Keratinocyte (primary cell): ENCODE data around the gene ATP6V1G3. TPM values are rescaled to one million over a fixed set of nuclear protein-coding genes. Genes with fewer than 3 reads are reported as not detected.

Experiments used
- DNase-seq: peaks from one replicate; pipeline ENCODE4 v3.0.0-alpha.2; 2011; ENCODE audit warnings: low read depth, missing footprints, low spot score
- FAIRE-seq: peaks from 2 replicates; lab custom pipeline; 2011; peaks lifted over from hg19 to GRCh38; lab: Jason Lieb, UNC
- H2AFZ ChIP-seq: 2 replicates; pipeline ENCODE4 v1.6.0; 2012; ENCODE audit warnings: low read length, control low read depth, inconsistent platforms; ENCODE audit not compliant: control insufficient read depth
- H3K27ac ChIP-seq: 2 replicates; pipeline ENCODE4 v1.5.1; 2011; ENCODE audit warnings: low read length; ENCODE audit not compliant: control insufficient read depth, insufficient read depth
- H3K27me3 ChIP-seq: 3 replicates; pipeline ENCODE4 v1.6.0; 2011; ENCODE audit warnings: low read length; ENCODE audit not compliant: control insufficient read depth, insufficient read depth; ENCODE audit errors: extremely low read depth
- H3K36me3 ChIP-seq, 2 experiments: 2 replicates in 1 of 2; 3 replicates in 1 of 2; pipeline ENCODE4 v1.5.1; 2011; ENCODE audit warnings: low read length in 2 of 2, mild to moderate bottlenecking in 1 of 2; ENCODE audit not compliant: control insufficient read depth in 2 of 2, insufficient read depth in 2 of 2; ENCODE audit errors: extremely low read depth in 1 of 2
- H3K4me1 ChIP-seq: 3 replicates; pipeline ENCODE4 v1.5.1; 2011; ENCODE audit warnings: low read length; ENCODE audit not compliant: control insufficient read depth, insufficient read depth; ENCODE audit errors: extremely low read depth
- H3K4me2 ChIP-seq: 3 replicates; pipeline ENCODE4 v1.6.0; 2011; ENCODE audit warnings: low read depth, low read length; ENCODE audit not compliant: control insufficient read depth, insufficient read depth; ENCODE audit errors: extremely low read depth
- H3K4me3 ChIP-seq, 3 experiments: fragments of 200-600 bp in 1 of 3; sonication (generic) in 1 of 3; 2 replicates in 2 of 3; 3 replicates in 1 of 3; pipeline ENCODE4 v1.5.1; 2011 to 2016; ENCODE audit warnings: low read length in 3 of 3, mild to moderate bottlenecking in 3 of 3, control low read depth in 2 of 3, inconsistent platforms in 1 of 3, low read depth in 1 of 3, mixed read lengths in 1 of 3, mixed run types in 1 of 3, moderate library complexity in 1 of 3; ENCODE audit not compliant: control insufficient read depth in 2 of 3, insufficient read depth in 2 of 3; ENCODE audit errors: extremely low read depth in 1 of 3
- H3K79me2 ChIP-seq: 2 replicates; pipeline ENCODE4 v1.6.0; 2012; ENCODE audit warnings: low read length; ENCODE audit not compliant: control insufficient read depth, insufficient read depth
- H3K9ac ChIP-seq: 3 replicates; pipeline ENCODE4 v1.6.0; 2011; ENCODE audit warnings: low read length; ENCODE audit not compliant: control insufficient read depth, insufficient read depth; ENCODE audit errors: extremely low read depth
- H3K9me1 ChIP-seq: 3 replicates; pipeline ENCODE4 v1.6.0; 2011; ENCODE audit warnings: low read length; ENCODE audit not compliant: control insufficient read depth, insufficient read depth; ENCODE audit errors: extremely low read depth
- H3K9me3 ChIP-seq: 2 replicates; pipeline ENCODE4 v1.5.1; 2012; ENCODE audit warnings: low read depth, low read length; ENCODE audit not compliant: control insufficient read depth
- H4K20me1 ChIP-seq: 3 replicates; pipeline ENCODE4 v1.6.0; 2011; ENCODE audit warnings: low read length; ENCODE audit not compliant: control insufficient read depth, insufficient read depth; ENCODE audit errors: extremely low read depth
- EZH2 ChIP-seq: IDR thresholded peaks from one replicate; pipeline ENCODE4 v1.6.1; 2012; ENCODE audit warnings: inconsistent platforms, mild to moderate bottlenecking, low read length, moderate library complexity
- dilution Hi-C: fragments of 300-500 bp; cut with MboI; formaldehyde crosslinking; loops from one replicate; pipeline ENCODE4 v1.7.0; 2020; ENCODE audit warnings: low sequenced_read_pairs; ENCODE audit not compliant: extremely low pct_ligation_motif_present
- polyA plus RNA-seq, 5 experiments: library from polyadenylated mRNA; depleted of rRNA in 3 of 5; stranded (reverse) in 3 of 5; stranded (forward) in 1 of 5; unstranded in 1 of 5; fragments of >200 nt; gene quantifications; 1 replicate in 1 of 5; 2 replicates in 3 of 5; 3 replicates in 1 of 5; pipeline versions ENCODE4 v1.2.1 to v1.2.3, GENCODE V29; 2011 to 2012; ENCODE audit warnings: missing spikeins in 2 of 5, low read depth in 1 of 5, low replicate concordance in 1 of 5
- TF ChIP-seq, protein P1 (sequence below), 3 experiments: IDR thresholded peaks in 1 of 3; conservative IDR thresholded peaks in 1 of 3; optimal IDR thresholded peaks in 1 of 3; 2 replicates in 2 of 3; 3 replicates in 1 of 3; pipeline versions ENCODE3 to v1.5.1; 2011; ENCODE audit warnings: low read length in 3 of 3, mild to moderate bottlenecking in 3 of 3, moderate library complexity in 2 of 3, control low read depth in 1 of 3, inconsistent platforms in 1 of 3; ENCODE audit not compliant: insufficient read depth in 2 of 3; ENCODE audit errors: extremely low read depth in 1 of 3

The ATP6V1G3 gene
- polyA plus RNA-seq, 1 donor (not counting 4 experiments of a cell fraction or from before 2014, with no cell fraction given), result not detected

GRCh38 chr1:198529414-198529813 is 11.1 kb downstream of the ATP6V1G3 start:
- Histone ChIP-seq H3K79me2 (no peaks in the 10 kb centered on the region), H3K36me3 (no peaks in the 10 kb centered on the region), H3K27me3 (no peaks in the 10 kb centered on the region), H3K27ac (no peak overlapping the region), H4K20me1 (no peaks in the 10 kb centered on the region), H2AFZ (no peak overlapping the region), H3K9ac (no peak overlapping the region), H3K4me1 (no peaks in the 10 kb centered on the region), H3K9me3 (no peaks in the 10 kb centered on the region), H3K9me1 (no peaks in the 10 kb centered on the region), H3K4me2 (no peak overlapping the region), H3K4me3 (no peak overlapping the region)
- FAIRE-seq (no peak), DNase-seq (no peak)
- TF ChIP-seq, protein P1, sequence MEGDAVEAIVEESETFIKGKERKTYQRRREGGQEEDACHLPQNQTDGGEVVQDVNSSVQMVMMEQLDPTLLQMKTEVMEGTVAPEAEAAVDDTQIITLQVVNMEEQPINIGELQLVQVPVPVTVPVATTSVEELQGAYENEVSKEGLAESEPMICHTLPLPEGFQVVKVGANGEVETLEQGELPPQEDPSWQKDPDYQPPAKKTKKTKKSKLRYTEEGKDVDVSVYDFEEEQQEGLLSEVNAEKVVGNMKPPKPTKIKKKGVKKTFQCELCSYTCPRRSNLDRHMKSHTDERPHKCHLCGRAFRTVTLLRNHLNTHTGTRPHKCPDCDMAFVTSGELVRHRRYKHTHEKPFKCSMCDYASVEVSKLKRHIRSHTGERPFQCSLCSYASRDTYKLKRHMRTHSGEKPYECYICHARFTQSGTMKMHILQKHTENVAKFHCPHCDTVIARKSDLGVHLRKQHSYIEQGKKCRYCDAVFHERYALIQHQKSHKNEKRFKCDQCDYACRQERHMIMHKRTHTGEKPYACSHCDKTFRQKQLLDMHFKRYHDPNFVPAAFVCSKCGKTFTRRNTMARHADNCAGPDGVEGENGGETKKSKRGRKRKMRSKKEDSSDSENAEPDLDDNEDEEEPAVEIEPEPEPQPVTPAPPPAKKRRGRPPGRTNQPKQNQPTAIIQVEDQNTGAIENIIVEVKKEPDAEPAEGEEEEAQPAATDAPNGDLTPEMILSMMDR (optimal IDR thresholded peaks at IDR 0.05 in 1 of 3, IDR thresholded peaks at IDR 0.05 in 1 of 3, conservative IDR thresholded peaks at IDR 0.05 in 1 of 3; ENCODE audit: extremely low read depth in 1 of 3, insufficient read depth in 2 of 3, low read length in 3 of 3), result no peak
- no peak for TF ChIP-seq EZH2
- dilution Hi-C loops, result no loop called here

DNA sequence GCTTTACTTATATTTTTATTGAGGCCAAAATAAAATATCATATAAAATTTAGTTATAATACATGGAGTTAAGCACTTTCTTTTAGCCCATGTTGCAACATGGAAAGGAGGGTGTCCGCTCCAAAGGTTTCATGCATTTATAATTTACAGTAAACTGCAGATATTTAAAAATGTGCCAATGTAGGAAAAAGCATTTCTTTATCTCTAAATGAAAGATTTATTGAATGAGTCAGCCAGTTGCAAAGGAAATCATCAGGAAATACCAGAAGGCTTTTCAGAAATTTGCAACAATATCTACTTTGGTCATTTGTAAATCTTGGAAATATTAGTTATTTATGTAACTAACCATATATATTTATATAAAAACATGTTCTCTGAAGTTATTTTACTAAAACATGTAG is 12.1 kb downstream of the ATP6V1G3 start:
- H3K4me3 ChIP-seq, result no peak overlapping the region
- no peaks in the 10 kb centered on the region for H4K20me1 ChIP-seq
- TF ChIP-seq EZH2, result no peak
- TF ChIP-seq, protein P1 (optimal IDR thresholded peaks at IDR 0.05 in 1 of 3, IDR thresholded peaks at IDR 0.05 in 1 of 3, conservative IDR thresholded peaks at IDR 0.05 in 1 of 3; ENCODE audit: extremely low read depth in 1 of 3, insufficient read depth in 2 of 3, low read length in 3 of 3), result no peak
- DNase-seq (no peak), FAIRE-seq (no peak)
- dilution Hi-C loops, result no loop called here
- no peaks in the 10 kb centered on the region for H3K79me2 ChIP-seq
- H2AFZ ChIP-seq, result no peak overlapping the region
- H3K27ac ChIP-seq, result no peak overlapping the region
- no peak overlapping the region for H3K4me2 ChIP-seq
- H3K9me1 ChIP-seq, result no peaks in the 10 kb centered on the region
- H3K36me3 ChIP-seq, result no peaks in the 10 kb centered on the region
- no peak overlapping the region for H3K9ac ChIP-seq
- H3K27me3 ChIP-seq, result no peaks in the 10 kb centered on the region
- no peaks in the 10 kb centered on the region for H3K4me1 ChIP-seq
- H3K9me3 ChIP-seq, result no peaks in the 10 kb centered on the region
